NB4 (cell line): Measurements from ENCODE around the gene NDUFB5.

Experiments
- DNase-seq: peaks from one replicate; pipeline ENCODE4 v3.0.0; 2010; ENCODE audit warnings: low read depth
- H3K4me3 ChIP-seq: one replicate; pipeline ENCODE4 v1.5.1; 2011; ENCODE audit warnings: mild to moderate bottlenecking, low read depth, low read length, moderate library complexity
- CTCF ChIP-seq: IDR thresholded peaks from one replicate; pipeline ENCODE4 v1.5.1; 2012; ENCODE audit warnings: low read depth, low read length
- MAX ChIP-seq: IDR thresholded peaks from 2 replicates; pipeline ENCODE4 v1.6.1; 2011; ENCODE audit warnings: low read depth, low read length
- MYC ChIP-seq: IDR thresholded peaks from 2 replicates; pipeline ENCODE4 v1.6.1; 2011; ENCODE audit warnings: low read depth, low read length
- POLR2A ChIP-seq: IDR thresholded peaks from 2 replicates; pipeline ENCODE4 v1.6.1; 2011; ENCODE audit warnings: mild to moderate bottlenecking; ENCODE audit not compliant: insufficient read length; ENCODE audit errors: extremely low read depth

The NDUFB5 gene

DNA sequence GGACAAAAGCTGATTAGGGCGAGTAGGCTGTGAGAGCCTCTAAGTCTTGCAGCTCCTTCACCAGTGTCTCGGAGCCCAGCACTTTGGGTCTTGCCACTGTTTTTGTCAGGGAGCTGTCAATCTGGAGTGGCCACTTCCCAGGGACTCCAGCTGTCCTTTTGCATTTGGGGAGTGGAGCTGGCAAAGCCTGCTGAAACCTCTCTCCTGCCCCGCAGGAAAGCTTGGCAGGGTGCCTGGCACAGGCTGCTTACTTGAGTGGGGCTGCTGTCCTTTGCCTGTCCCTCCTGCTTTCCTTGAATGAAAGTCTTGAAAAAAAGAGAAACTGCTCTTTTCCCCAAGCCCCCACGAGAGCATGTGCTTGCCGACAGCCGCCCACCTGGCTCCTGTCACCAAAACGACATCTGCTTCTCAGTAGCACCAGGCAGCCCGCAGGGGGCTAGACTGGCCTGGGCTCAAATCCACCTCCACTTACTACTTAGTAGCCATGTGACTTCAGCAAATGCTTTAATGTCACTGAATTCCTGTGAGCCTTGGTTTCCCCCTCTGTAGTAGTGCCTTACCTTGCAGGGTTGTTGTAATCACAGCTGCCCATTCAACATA, 61.9 kb downstream of the NDUFB5 start:
- no peak for DNase-seq
- no peak for TF ChIP-seq MYC
- TF ChIP-seq POLR2A, result no peak
- TF ChIP-seq CTCF, result no peak
- TF ChIP-seq MAX, result no peak

DNA sequence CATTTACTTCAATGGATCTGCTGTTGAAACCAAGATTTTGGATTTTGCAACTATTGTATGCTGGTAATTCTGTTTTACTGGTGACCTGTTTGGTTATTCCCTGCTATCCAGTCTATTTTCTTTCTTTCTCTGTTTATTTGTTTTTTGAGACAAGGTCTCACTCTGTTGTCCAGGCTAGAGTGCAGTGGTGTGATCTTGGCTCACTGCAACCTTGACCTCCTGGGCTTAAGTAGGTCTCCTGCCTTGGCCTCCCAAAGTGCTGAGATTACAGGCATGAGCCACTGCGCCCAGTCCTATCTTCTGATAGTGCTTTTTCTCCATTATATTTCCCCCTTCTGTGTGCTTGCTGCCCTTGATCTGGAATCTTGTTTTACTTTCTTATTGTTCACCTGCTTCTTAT, 63.8 kb downstream of the NDUFB5 start:
- no peak overlapping the region for H3K4me3 ChIP-seq
- no peak for TF ChIP-seq POLR2A
- no peak for TF ChIP-seq MAX
- TF ChIP-seq CTCF, result no peak
- no peak for TF ChIP-seq MYC
- no peak for DNase-seq

More for the DNA sequence above, 61.9 kb downstream of the NDUFB5 start:
- H3K4me3 ChIP-seq, result no peak overlapping the region

GRCh38 chr3:179670311-179670710, 65.7 kb downstream of the NDUFB5 start:
- no peak overlapping the region for H3K4me3 ChIP-seq
- no peak for DNase-seq
- no peak for TF ChIP-seq POLR2A
- TF ChIP-seq MYC, result no peak

DNA sequence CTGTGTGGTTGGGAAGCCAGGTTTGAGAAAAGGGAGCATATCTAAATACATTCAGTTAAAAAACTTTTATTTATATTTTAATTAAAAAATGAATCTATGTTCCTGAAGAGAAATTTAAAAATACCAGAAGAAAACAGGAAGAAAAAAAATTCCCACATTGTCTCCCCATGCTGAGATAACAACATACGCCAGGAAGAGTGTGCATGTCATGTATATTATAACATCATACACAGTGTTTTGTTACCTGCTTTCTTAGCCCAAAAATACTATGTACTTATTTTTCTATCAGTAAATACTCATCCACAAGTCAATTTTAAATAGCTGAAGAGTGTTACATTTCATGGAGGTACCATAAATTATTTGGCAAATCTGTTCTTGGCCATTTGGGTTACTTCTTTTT, 66.7 kb downstream of the NDUFB5 start:
- DNase-seq, result no peak
- no peak overlapping the region for H3K4me3 ChIP-seq
- no peak for TF ChIP-seq MYC
- TF ChIP-seq MAX, result no peak
- TF ChIP-seq CTCF, result no peak
- no peak for TF ChIP-seq POLR2A

DNA sequence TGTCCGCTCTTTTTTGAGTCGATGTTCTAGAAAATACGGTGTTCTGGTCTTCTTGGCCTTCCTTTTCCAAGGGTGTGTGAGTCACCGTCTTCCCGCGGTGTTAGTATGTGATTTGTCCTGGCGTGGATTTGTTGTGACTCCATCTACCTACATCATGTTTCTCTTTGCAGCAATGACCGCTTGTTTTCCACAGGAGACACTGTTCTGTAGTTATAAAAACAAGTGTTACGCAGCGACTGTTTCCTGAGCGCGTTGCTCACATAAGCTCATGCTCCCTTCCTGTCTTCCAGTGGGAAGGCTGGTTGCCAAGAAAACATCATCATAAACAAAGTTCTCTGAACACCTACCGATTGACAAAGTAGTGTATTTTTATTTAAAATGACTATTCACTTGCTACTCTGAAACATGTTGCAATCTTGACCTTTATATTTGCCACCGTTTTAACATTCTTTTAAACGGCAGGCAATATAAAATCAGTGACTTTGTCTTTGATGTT, 67.2 kb downstream of the NDUFB5 start:
- DNase-seq, result no peak
- H3K4me3 ChIP-seq, result no peak overlapping the region
- TF ChIP-seq POLR2A, result no peak

DNA sequence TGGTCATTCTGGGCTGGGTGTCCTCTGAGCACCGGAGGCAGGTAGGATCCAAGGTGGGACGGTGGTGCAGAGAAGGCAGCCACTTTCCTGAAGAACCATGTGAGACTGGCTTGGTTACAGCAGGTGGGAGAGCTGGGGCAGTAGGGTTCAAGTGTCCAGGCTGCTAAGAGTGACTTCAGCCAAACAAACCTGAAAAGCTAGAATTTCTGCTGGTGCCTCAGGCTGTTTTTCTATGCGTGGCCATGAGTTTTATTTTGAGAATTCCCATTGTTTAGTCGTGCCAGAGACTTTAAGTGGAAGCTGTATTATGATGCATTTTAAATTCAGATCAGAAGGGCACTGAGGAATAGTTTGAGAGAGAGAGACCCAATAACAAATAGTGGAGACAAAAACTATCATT, 68.3 kb downstream of the NDUFB5 start:
- H3K4me3 ChIP-seq, result no peak overlapping the region
- TF ChIP-seq MAX (no peak), CTCF (no peak), POLR2A (no peak), MYC (no peak)
- DNase-seq, result no peak

GRCh38 chr3:179673523-179673922, 68.9 kb downstream of the NDUFB5 start:
- DNase-seq, result no peak
- TF ChIP-seq MYC (no peak), POLR2A (no peak), MAX (no peak), CTCF (no peak)
- no peak overlapping the region for H3K4me3 ChIP-seq
